GM06990 (cell line): ENCODE results near the gene DBNDD2.

Experiments
- DNase-seq: peaks from one replicate; pipeline ENCODE4 v3.0.0-alpha.2; 2011; ENCODE audit not compliant: insufficient read length; ENCODE audit errors: extremely low read depth
- H3K27me3 ChIP-seq: replicated peaks from 2 replicates; pipeline ENCODE4 v1.6.0; 2011; ENCODE audit warnings: low read length; ENCODE audit not compliant: control insufficient read depth, insufficient read depth
- H3K36me3 ChIP-seq: 2 replicates; pipeline ENCODE4 v1.5.1; 2011; ENCODE audit warnings: low read length; ENCODE audit not compliant: control insufficient read depth, insufficient read depth
- H3K4me3 ChIP-seq: replicated peaks from 2 replicates; pipeline ENCODE4 v1.5.1; 2011; ENCODE audit warnings: low read depth, mild to moderate bottlenecking, control low read depth, low read length
- CTCF ChIP-seq: IDR thresholded peaks from 2 replicates; pipeline ENCODE4 v1.5.1; 2011; ENCODE audit warnings: low read length, control low read depth, mild to moderate bottlenecking, inconsistent platforms; ENCODE audit not compliant: insufficient read depth, poor library complexity, severe bottlenecking

Gene DBNDD2

DNA sequence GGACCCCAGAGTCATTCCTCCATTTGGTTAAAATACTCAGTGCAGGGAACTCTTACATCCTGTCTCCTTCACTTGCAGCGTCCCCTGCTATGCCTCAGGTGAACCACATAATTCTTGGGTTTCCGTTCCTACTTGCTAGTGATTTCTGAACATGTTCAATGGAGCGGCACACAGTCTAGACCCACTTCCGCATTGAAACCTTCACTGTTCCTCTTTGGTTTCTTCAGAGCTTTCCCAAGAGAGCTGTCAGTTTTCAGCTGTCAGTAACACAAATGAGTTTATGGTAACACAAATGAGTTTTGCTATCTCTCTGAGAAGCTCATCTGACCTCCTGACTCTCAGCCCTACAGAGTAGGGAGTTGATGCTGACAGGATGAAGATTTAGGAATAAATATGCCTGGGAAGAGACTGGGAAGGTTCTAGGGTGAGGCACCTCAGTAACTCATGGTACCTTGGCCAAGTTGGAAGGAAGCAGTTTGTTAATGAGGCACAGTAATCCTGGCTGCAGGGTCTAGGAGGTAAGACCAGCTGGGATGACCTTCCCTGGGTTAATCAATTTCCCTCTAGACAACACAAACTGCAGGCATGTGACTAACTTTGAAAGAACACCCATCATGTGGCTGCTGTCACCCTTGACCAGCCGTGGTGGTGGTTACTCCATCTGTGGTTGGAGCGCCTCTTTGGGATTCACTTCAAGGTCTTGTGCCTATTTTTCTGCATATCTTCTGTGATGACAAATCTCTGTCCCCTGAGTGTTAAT lies 39.7 kb upstream of the DBNDD2 start:
- peak; percentile 87 for DNase-seq
- H3K27me3 ChIP-seq = no peaks in the 10 kb centered on the region
- H3K4me3 ChIP-seq = no peak overlapping the region
- peaks cover 12% of the 10 kb centered on the region for H3K36me3 ChIP-seq
- TF ChIP-seq CTCF = no peak

DNA sequence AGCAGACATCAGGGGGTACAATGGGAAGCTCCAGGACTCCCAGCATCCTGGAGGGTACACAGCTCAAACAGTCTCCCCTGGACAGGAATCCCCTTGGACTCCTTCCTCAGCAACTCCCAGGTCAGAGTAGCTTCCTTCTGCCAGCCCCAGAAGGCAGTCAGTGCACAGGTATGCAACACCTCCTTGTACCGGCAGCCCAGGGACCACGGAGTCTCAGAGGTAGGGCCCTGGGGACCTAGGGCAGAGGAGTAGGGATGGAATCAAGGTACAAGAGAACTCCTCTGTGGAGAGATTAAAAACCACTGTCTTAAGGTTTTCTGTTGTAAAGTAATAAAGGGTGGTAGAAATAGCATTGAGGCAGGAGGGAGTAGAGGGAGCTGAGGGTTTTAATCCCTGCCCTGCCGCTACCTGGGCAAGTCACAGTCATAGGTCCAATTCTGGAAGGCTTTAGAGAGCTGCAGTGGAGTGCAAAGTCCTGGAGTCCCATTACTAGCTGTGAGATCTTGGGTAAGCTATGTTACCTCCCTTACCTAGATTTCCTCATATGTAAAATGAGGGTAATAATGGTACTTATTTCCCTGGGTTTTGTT lies 37.4 kb upstream of the DBNDD2 start:
- Histone ChIP-seq H3K36me3 (peaks cover 14% of the 10 kb centered on the region), H3K4me3 (no peak overlapping the region)

GRCh38 chr20:45372241-45372640 lies 35.8 kb upstream of the DBNDD2 start:
- Histone ChIP-seq H3K27me3 (no peaks in the 10 kb centered on the region), H3K36me3 (peaks cover 5% of the 10 kb centered on the region), H3K4me3 (no peak overlapping the region)
- no peak for DNase-seq
- TF ChIP-seq CTCF = no peak

More for the DNA sequence above, 37.4 kb upstream of the DBNDD2 start:
- DNase-seq = no peak
- no peak for TF ChIP-seq CTCF
- no peaks in the 10 kb centered on the region for H3K27me3 ChIP-seq

- Histone ChIP-seq H3K36me3 (peaks cover 2% of the 10 kb centered on the region; the same call in 1 of the 2 replicates), H3K27me3 (no peaks in the 10 kb centered on the region), H3K4me3 (no peak overlapping the region)
- TF ChIP-seq CTCF = no peak
- no peak for DNase-seq
Measured at GRCh38 chr20:45372646-45373352, 35.3 kb upstream of the DBNDD2 start.

- no peaks in the 10 kb centered on the region for H3K27me3 ChIP-seq
- H3K36me3 ChIP-seq = peaks cover 2% of the 10 kb centered on the region; the same call in 1 of the 2 replicates
- TF ChIP-seq CTCF = peak; percentile 91
- H3K4me3 ChIP-seq = peak overlapping the region; percentile 50
- peak; percentile 74 for DNase-seq
Measured at GRCh38 chr20:45373353-45374100, 34.6 kb upstream of the DBNDD2 start.
